NK-92 (cell line): ENCODE measurements around the gene JADE3.

Experiments
- DNase-seq: peaks from one replicate; lab custom pipeline; 2025; ENCODE audit not compliant: unreplicated experiment; lab: John Stamatoyannopoulos, UW

JADE3 gene

DNA sequence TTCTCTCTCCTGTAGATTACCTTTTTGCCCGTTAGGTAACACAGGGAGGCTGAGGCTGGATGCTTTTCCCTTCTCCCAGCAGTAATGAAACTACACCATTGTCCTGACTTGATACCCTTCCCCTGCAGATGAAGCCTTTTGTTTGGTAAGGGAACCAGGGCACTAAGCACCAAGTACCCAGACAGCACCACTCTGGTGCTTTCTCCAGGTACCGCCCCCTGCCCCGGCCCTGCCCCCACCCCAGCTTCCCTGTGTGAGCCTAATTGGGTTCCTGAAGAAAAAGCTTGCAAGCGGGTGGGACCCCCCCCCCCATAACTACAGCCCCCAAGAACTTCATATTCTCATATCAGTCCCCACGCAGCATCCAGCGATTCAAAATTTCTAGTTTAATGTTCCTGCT lies 79.8 kb downstream of the JADE3 start:
- DNase-seq, result no peak

DNA sequence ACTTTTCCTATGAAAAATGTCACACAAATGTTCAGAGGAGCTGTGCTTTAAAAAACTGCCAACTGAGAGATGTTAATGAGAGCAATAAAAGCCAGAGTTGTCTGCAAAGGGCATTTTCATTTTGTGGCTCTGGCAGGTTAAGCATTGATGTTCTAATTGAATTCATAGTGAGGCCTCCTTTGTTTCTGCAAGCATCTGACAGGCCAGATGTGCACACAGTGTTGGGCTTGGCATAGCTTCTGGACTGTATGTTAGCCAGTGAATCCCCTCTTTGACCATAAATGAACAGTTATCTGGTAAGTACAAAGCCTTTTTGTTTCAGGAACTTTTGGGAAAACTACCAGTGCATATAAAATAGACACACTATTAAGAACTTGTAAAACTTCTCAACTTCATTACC lies 81.9 kb downstream of the JADE3 start:
- no peak for DNase-seq

GRCh38 chrX:47012131-47012530 lies 99.9 kb downstream of the JADE3 start:
- DNase-seq, result no peak

DNA sequence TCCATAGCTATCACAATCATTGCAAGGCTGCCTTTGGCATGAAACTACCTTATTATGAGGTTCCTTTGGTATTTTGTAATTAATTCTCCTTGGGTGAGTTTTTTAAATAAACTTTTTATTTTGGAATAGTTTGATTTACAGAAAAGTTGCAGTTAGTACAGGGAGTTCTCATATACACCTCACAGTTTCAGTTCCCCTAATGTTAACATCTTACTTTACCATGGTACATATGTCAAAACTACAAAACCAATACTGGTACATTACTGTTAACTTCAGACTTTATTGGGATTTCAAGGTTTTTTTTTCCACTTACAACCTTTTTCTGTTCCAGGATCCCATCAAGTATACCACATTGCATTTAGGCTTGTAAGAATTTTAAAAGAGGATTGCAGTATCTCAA lies 114.0 kb downstream of the JADE3 start:
- no peak for DNase-seq

GRCh38 chrX:47030339-47030738 lies 118.1 kb downstream of the JADE3 start:
- no peak for DNase-seq

GRCh38 chrX:47047989-47048388 lies 135.8 kb downstream of the JADE3 start:
- no peak for DNase-seq

- DNase-seq, result no peak
Measured at GRCh38 chrX:47059142-47059874, 147.1 kb downstream of the JADE3 start.

GRCh38 chrX:47060708-47061107 lies 148.5 kb downstream of the JADE3 start:
- DNase-seq, result no peak

DNA sequence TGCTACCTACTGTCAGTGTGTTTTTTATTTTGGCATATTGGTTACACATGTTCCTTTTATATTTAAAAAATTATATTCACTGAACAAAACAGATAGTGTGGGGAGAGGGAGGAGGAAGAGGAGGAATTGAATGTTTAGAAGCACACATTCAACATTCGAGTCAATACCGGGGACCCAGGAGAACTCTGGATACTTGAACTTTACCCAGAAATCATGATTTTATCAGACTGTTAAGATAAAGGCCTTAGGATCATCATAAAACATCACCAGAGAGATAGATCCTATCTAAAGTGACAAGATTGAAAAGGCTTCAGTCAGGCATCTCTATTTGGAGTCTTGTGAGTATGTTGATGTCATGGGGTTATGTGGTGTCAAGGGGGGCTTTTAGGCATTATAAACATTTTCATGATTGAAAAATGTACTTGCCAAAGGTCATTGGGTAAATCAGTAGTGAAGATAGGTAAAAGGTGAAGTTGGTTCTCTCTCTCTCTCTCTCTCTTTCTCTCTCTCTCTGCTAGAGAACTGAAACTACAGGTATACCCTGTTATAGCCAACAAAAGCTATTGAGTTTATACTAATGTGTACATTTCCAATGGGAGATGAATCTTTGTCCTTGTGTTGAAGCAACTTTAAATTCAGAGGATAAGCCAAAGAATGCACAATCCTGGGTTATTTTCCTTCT lies 149.2 kb downstream of the JADE3 start:
- no peak for DNase-seq

DNA sequence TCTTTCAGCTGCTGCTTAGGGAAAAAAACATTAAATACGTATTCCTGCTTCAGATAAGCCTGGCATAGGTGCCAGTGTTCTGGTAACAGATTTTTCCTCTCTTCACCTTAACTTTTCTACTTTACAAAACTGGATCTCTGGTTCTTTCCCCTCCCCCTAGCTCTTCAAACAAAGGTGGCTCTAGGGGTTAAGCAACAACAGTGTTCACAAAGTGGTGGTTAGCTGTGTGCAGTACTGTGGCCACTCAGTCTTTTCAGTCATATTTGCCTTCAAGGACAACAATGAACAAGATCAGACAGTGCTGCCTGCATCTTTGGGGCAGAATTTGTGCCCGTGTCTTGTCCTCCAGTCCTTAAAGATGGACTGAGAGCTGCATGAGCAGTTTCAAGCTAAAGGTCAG lies 151.0 kb downstream of the JADE3 start:
- no peak for DNase-seq

DNA sequence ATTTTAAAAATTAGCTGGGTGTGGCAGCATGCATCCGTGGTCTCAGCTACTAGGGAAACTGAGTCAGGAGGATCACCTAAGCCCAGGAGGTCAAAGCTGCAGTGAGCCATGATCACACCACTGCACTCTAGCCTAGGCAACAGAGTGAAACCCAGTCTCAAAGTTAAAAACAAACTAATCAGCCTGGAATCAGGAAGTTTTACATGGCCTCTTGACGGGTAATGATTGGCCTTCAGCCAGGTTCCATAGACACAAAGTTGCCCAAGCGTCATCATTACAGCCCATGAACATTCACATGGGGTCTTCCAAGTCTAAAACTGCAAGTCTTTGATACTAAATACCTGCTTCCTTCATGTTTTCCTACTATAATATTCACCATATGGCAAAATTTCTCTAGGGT lies 156.0 kb downstream of the JADE3 start:
- DNase-seq, result no peak

GRCh38 chrX:47068720-47069119 lies 156.5 kb downstream of the JADE3 start:
- DNase-seq, result no peak

DNA sequence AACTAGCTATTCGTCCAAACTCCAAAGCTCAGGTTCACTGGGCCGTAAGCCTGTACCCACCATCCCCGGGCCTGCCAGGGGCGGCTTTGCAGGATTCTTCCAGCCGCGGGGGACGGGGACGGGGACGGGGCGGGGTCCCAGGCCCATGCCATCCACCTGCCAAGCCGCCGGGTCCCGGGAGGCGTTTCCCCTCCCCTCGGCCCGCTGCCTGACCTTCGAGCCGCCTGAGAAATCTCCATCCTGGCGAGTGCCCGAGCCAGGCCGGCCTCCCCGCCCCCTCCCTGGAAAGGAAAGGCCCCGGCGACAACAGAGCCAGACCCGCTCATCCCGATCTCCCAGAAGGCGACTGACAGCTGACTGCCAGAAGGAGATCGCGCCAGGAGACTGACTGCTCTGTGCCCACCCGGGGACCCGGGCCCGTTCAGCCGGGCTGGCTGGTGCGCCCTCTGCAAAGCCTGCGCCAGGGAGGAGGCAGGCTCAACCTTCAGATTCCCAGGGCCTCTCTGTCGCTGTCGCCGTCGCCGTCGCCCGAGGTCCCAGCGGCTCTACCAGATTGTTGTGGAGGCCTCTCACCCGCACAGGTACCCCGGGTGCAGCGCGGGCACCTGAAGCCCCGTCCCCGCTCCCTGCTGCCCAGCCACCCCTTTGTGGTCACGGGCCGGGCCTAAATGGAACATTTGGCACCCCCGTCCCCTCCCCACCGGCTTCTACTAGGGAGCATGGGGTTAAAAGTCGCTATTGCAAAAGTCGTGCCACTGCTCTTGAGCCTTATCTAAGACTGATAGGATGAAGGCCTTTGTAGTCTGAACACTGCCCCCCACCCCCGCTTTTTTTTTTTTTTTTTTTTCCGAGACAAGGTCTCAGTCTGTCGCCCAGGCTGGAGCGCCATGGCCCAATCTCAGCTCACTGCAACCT lies 166.2 kb downstream of the JADE3 start, which contains the start of gene RGN:
Gene RGN, plus strand, starts transcription at position 315 of the 915 bp plus-strand sequence. CDS start 2,702 bp downstream, outside the sequence.
- no peak for DNase-seq

DNA sequence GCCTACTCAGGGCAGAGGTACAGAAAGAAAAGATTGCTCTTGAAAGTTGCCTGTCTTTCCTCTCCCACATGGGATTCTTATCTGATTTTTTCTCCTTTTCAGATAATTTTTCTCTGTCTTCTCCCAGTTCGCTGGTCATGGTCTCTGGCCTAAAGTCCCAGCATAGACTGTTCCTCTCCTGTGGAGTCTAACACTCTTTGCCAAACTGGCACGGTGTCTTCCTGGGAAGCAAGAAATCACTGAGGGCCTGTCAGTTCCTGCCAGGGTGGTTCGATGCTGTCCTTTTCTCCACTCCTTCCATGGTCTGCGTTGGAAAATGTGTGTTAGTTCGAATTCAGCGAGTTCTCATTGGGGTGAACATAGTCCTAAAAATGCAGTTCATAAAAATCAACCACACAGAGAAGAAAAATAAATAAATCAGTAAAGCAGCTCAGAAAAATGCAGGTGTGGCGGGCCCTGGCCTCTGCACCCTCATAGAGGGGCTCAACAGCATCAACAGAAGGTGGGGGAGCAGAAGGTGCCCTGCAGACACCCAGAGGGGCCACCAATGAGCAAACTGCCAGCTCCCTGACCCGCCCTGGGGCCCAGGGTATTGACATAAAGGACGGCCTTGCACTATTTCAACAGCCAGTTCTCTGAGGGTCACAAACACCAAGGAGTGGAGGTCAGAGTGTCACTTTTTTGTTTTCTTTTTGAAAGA lies 168.1 kb downstream of the JADE3 start:
- no peak for DNase-seq

GRCh38 chrX:47080915-47081236 lies 168.7 kb downstream of the JADE3 start:
- no peak for DNase-seq

- no peak for DNase-seq
Measured at GRCh38 chrX:47091149-47091775, 179.0 kb downstream of the JADE3 start.

DNA sequence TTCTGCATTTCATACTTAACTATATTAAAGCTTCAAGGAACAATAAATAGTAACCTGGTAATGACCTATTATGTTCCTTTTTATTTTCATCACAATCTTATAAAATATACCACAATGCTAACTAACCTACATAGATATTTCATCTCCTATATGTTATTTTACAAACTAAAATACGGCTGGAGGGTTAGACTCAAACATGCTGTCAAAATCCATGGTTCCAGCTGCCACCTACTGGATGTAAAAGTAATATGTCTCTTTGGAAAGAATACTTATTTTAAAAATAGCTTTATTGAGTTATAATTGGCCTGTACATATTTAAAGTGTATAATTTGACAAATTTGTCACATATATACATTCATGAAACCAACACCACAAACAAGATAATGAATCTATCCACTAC lies 181.0 kb downstream of the JADE3 start:
- no peak for DNase-seq

DNA sequence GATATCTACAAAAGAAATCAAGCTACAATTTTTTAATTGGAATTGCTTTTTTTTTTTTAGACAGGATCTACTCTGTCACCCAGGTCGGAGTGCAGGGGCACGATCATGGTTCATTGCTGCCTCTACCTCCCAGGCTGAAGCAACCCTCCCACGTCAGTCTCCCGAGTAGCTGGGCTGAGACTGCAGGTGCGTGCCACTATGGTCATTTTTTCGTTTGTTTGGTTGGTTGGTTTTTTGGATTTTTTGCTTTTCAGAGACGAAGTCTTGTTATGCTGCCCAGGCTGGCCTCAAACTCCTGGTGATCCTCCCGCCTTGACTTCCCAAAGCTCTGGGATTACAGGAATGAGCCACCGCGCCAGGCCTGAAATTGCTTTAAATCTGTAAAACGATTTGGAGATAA lies 181.6 kb downstream of the JADE3 start:
- no peak for DNase-seq

GRCh38 chrX:47097018-47097417 lies 184.8 kb downstream of the JADE3 start:
- no peak for DNase-seq

DNA sequence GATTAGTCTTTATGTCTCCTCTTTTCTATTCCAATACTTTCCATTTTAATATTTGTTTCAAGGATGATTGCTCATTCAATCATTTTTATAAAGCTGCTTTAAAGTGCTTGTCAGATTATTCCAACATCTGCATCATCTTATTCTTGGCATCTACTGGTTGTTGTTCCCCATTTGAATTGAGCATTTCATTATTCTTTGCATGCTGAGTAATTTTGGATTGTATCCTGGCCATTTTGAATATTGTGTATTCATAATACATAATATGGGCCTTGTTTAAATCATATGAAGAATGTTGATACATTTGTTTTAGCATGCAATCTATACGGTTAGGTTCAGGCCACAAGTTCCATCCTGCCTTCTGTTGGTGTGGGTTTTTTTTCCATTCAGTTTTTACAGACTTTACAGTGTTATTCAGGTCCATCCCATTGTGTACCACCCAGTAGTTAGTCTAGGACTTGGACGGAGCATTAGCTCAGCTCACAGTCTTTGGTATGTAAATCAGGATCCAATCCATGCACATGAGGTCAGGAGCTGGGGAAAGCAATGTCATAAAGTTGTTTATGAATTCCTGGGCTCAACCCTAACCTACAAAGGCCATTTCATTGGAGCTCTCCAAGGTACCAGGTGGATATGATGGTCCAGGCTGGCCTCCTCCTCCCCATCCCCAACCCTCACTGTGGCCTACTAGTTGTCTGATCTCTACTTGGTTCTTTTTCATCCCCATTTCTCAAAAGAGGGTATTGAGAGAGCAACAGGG lies 186.3 kb downstream of the JADE3 start:
- no peak for DNase-seq
